ENCODE results near the gene COG1. TPM values are rescaled to one million over a fixed set of nuclear protein-coding genes. Genes with fewer than 3 reads are reported as not detected.

Gene COG1
- total RNA-seq, 1 donor from 2014 or later, result 27.8 TPM

DNA sequence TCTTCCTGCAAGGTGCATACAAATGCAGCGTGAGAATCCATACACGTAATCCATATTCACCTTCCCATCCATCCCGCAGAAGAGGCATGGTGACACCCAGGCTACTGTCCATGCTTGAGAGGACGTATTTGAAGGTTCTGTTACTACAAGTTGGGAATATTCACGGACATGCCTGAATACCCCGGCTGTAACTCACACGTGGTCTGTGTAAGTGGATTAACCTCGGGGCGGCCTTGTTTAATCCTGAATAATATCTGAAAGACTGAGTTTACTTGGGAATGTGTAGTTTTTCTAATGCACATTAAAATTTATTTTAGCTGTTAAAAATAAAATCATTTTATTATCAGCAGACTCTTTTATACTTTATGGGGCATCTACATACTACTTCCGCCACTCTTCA, 55.7 kb downstream of the COG1 start:
- H3K4me3 Mint-ChIP-seq (ENCODE audit: unreplicated experiment), result no peak overlapping the region
- DNase-seq (ENCODE audit: low spot score), result no peak
- H3K4me1 Mint-ChIP-seq (ENCODE audit: unreplicated experiment), result peaks cover 5% of the 10 kb centered on the region
- H3K36me3 Mint-ChIP-seq (ENCODE audit: low read depth, unreplicated experiment), result peaks cover 11% of the 10 kb centered on the region
- no peak overlapping the region for H3K27ac Mint-ChIP-seq (ENCODE audit: unreplicated experiment)
- no peaks in the 10 kb centered on the region for H3K9me3 Mint-ChIP-seq (ENCODE audit: unreplicated experiment)
- no peaks in the 10 kb centered on the region for H3K27me3 Mint-ChIP-seq (ENCODE audit: unreplicated experiment)
- TF ChIP-seq, protein P1, sequence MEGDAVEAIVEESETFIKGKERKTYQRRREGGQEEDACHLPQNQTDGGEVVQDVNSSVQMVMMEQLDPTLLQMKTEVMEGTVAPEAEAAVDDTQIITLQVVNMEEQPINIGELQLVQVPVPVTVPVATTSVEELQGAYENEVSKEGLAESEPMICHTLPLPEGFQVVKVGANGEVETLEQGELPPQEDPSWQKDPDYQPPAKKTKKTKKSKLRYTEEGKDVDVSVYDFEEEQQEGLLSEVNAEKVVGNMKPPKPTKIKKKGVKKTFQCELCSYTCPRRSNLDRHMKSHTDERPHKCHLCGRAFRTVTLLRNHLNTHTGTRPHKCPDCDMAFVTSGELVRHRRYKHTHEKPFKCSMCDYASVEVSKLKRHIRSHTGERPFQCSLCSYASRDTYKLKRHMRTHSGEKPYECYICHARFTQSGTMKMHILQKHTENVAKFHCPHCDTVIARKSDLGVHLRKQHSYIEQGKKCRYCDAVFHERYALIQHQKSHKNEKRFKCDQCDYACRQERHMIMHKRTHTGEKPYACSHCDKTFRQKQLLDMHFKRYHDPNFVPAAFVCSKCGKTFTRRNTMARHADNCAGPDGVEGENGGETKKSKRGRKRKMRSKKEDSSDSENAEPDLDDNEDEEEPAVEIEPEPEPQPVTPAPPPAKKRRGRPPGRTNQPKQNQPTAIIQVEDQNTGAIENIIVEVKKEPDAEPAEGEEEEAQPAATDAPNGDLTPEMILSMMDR (IDR thresholded peaks at IDR 0.05; ENCODE audit: unreplicated experiment), result no peak

- H3K36me3 Mint-ChIP-seq (ENCODE audit: low read depth, unreplicated experiment), result peaks cover 9% of the 10 kb centered on the region
- peaks cover 2% of the 10 kb centered on the region for H3K27me3 Mint-ChIP-seq (ENCODE audit: unreplicated experiment)
- no peak overlapping the region for H3K27ac Mint-ChIP-seq (ENCODE audit: unreplicated experiment)
- peaks cover 5% of the 10 kb centered on the region for H3K4me1 Mint-ChIP-seq (ENCODE audit: unreplicated experiment)
- H3K4me3 Mint-ChIP-seq (ENCODE audit: unreplicated experiment), result no peak overlapping the region
- no peaks in the 10 kb centered on the region for H3K9me3 Mint-ChIP-seq (ENCODE audit: unreplicated experiment)
- TF ChIP-seq, protein P1 (IDR thresholded peaks at IDR 0.05; ENCODE audit: unreplicated experiment), result no peak
- no peak for DNase-seq (ENCODE audit: low spot score)
Observed at GRCh38 chr17:73249700-73250099, 56.8 kb downstream of the COG1 start.

- peaks cover 4% of the 10 kb centered on the region for H3K27me3 Mint-ChIP-seq (ENCODE audit: unreplicated experiment)
- no peak overlapping the region for H3K27ac Mint-ChIP-seq (ENCODE audit: unreplicated experiment)
- TF ChIP-seq, protein P1 (IDR thresholded peaks at IDR 0.05; ENCODE audit: unreplicated experiment), result no peak
- no peak for DNase-seq (ENCODE audit: low spot score)
- no peaks in the 10 kb centered on the region for H3K9me3 Mint-ChIP-seq (ENCODE audit: unreplicated experiment)
- H3K4me3 Mint-ChIP-seq (ENCODE audit: unreplicated experiment), result no peak overlapping the region
- peaks cover 8% of the 10 kb centered on the region for H3K36me3 Mint-ChIP-seq (ENCODE audit: low read depth, unreplicated experiment)
- H3K4me1 Mint-ChIP-seq (ENCODE audit: unreplicated experiment), result peaks cover 5% of the 10 kb centered on the region
Observed at GRCh38 chr17:73250851-73251640, 58.2 kb downstream of the COG1 start.

DNA sequence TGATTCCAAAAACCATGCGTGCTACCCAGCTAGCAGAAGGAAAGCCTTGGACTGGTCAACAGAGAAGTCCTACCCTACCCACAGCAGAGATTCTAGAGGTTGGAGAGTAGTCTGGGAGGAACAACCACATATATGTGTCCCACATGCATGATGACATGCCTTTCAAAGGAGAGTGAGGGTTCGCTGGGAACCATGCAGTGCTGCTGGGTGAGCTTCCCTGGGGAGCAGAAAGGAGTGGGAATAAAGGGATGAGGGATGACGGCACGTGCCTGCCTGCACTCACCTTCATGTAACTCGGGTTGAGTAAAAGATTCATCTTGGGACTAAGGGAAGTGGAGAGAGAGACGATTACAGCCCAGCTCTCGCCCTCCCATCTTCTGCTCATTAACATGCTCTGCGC, 59.0 kb downstream of the COG1 start:
- Mint-ChIP-seq H3K4me1 (ENCODE audit: unreplicated experiment) (peaks cover 5% of the 10 kb centered on the region), H3K4me3 (ENCODE audit: unreplicated experiment) (no peak overlapping the region), H3K27me3 (ENCODE audit: unreplicated experiment) (peaks cover 4% of the 10 kb centered on the region), H3K36me3 (ENCODE audit: low read depth, unreplicated experiment) (peaks cover 8% of the 10 kb centered on the region), H3K27ac (ENCODE audit: unreplicated experiment) (no peak overlapping the region), H3K9me3 (ENCODE audit: unreplicated experiment) (no peaks in the 10 kb centered on the region)
- TF ChIP-seq, protein P1 (IDR thresholded peaks at IDR 0.05; ENCODE audit: unreplicated experiment), result no peak
- DNase-seq (ENCODE audit: low spot score), result no peak

GRCh38 chr17:73255671-73256181, 62.9 kb downstream of the COG1 start:
- Mint-ChIP-seq H3K9me3 (ENCODE audit: unreplicated experiment) (no peaks in the 10 kb centered on the region), H3K36me3 (ENCODE audit: low read depth, unreplicated experiment) (no peaks in the 10 kb centered on the region), H3K27ac (ENCODE audit: unreplicated experiment) (no peak overlapping the region), H3K4me3 (ENCODE audit: unreplicated experiment) (no peak overlapping the region), H3K4me1 (ENCODE audit: unreplicated experiment) (peaks cover 1% of the 10 kb centered on the region), H3K27me3 (ENCODE audit: unreplicated experiment) (peaks cover 6% of the 10 kb centered on the region)
- peak; percentile 66 for DNase-seq (ENCODE audit: low spot score)
- TF ChIP-seq, protein P1 (IDR thresholded peaks at IDR 0.05; ENCODE audit: unreplicated experiment), result peak; percentile 89
